Epidermal melanocyte (primary cell): ENCODE measurements around the gene SIRPB1.
"Not testable (repeated sequence)": the region's sequence is repeated elsewhere in the genome, so short reads cannot be mapped to it uniquely, and the experiment has no call there.

ENCODE experiments used
- DNase-seq: peaks from one replicate; pipeline ENCODE4 v3.0.0; 2011; ENCODE audit warnings: low spot score; ENCODE audit not compliant: insufficient read length

SIRPB1 gene

GRCh38 chr20:1619861-1620444 is at the start of gene SIRPB1:
SIRPB1 (minus strand) TSS chr20:1620009; CDS start chr20:1619944, 65 bp downstream.
- no peak for DNase-seq

DNA sequence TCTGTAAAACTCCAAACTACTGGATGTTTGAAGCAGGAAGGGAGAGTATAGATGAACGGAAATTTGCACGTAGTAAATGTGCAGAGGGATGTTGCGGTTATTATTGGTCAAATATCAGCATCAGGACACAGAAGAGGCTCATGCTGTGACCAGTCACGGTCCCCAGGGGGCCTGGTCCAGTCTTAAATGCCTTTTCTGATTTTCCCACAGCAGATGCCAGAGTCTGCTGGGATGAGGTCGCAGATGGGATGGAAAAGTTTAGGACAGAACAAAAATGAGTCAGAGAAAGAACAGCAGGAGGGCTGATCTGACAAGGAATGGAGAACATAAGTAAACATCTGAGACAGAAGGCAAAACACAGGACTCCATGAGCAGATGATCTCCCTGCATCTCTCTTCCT is 49.5 kb upstream of the SIRPB1 start:
- no peak for DNase-seq

- DNase-seq: no peak
Observed at GRCh38 chr20:1667502-1668085, 47.8 kb upstream of the SIRPB1 start.

DNA sequence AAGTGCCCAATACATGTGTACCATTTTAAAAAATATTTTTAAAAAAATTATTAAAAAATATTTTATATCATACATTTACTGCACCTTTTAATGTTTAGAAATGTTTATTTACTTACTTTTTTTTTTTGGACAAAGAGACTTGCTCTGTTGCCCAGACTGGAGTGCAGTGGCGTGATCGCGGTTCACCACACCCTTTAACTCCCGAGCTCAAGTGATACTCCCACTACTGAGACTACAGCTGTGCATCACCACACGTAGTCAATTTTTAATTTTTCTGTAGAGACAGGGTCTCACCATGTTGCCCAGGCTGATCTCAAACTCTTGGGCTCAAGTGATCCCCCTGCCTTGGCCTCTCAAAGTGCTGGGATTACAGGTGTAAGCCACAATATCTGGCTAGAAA is 47.0 kb upstream of the SIRPB1 start:
- no peak for DNase-seq

- no peak for DNase-seq
Observed at GRCh38 chr20:1665345-1665744, 45.5 kb upstream of the SIRPB1 start.

DNA sequence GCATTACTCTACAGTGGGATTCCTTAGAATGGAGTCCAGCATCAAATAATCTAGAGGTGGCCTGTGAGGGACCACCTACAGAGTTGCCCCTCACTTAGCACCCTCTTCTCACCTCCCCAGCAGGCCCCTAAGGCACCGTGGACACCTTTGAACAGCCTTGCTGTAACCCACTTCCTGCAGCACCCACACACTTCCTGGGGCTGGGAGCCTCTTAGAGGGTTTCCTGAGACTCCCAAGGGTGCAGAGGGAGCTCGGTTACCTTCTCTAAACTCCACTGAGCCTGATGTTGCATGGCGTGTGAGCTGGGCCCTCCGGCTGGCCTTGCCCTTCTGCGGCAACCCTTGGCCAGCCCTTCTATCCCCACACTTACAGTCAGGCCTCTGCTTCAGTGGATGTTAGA is 45.1 kb upstream of the SIRPB1 start:
- no peak for DNase-seq

DNA sequence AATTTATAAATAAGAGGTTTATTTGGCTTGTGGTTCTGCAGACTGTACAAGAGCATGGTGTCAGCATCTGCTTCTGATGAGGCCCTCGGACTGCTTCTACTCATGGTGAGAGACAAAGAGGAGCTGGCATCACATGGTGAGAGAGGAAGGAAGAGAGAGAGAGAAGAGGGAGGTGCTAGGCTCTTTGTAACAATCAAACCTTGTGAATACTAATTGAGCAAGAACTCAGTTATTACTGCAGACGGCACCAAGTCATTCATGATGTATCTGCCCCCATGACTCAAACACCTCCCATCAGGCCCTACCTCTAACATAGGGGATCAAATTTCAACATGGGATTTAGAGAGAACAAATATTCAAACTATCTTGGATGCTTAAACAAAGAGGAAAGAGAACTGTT is 44.1 kb upstream of the SIRPB1 start:
- no peak for DNase-seq

DNA sequence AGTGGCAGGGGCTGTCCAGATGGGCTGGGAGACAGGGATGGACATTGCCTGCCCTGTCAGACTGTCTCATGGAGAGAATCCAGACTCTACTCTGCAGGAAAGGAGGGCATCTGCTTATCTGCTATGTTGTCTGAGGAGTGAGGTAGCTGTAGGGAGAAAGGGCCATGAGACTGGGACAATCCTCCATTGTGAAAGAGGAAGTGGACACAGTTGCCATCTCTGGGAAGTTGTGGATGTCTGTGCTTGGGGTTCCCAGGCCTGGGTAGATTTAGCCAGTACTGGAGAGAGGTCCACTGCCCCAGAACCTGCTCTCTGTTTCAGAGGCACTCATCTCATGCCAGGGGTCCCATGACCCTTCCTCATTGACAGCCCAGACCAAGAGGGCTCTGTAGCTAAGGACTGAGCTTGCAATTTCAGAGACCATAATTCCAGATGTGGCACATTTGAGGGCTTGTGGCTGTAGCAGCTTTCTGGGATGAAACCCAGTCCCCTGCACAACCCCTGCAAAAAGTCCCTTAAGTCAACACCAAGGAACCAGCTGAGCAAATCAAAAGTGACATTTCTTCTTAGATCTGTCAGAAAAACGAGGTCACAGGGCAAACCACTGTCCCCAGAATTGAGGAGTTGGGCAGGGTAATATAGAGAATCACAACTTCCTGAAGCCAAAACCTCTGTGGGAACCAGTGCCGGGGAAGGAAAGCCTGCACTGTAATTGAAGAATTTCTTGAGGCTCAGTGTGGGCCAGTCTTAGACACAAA is 41.9 kb upstream of the SIRPB1 start:
- DNase-seq: no peak

- DNase-seq: no peak
Observed at GRCh38 chr20:1660246-1660645, 40.4 kb upstream of the SIRPB1 start.

DNA sequence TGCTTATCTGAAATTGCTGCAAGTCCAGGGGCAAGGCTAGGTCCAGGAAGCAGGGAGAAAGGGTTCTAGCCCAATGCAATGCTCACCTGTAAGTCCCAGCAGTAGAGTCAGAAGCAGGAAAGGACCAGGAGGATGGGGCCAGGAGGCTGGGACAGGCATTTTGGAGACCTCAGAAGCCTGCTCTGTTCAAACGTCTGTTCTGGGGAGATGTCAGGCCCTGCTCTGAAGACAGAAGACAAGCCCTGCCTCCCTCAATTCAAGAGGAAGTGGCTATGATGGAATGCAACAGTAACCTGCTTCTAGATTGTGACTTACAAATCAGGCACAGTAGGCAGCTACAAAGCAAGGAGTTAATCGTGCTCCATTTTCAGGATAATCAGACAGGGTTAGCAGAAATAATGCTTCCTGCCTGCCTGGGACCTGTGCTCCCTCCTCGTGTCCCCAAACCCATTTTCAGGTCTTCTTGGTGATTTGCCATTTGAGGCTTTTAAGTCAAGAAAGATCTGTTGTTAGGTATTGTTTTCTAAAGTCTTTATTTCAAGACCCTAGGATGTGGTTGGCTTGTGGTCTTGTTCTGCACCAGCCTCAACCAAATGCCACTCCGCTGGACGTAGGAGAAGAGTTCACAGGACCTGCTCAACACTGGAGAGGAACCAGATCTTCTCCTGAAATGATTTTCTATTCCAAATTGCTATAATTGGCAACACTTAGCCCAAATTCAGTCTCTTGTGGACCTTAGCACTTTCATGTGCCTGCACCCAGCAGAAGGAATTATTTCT is 37.9 kb upstream of the SIRPB1 start, which contains the start of gene SIRPG:
SIRPG (minus strand) TSS at position 224 of the 779 bp plus-strand sequence; CDS start at position 159, 65 bp downstream.
- no peak for DNase-seq

- DNase-seq: no peak
Observed at GRCh38 chr20:1656844-1657243, 37.0 kb upstream of the SIRPB1 start.

DNA sequence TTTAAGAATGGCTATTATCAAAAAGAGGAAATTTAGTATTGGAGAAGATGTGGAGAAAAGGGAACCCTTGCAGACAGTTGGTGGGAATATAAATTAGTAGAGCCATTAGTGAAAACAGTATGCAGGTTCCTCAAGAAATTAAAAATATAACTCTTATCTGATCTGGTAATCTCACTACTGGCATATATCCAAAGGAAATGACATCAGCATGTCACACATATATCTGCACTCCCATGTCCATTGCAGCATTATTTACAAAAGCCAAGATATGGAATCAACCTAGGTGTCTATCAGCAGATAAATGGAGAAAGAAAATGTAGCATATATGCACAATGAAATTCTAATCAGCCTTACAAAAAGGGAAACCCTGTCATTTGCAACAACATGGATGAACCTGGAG is 35.2 kb upstream of the SIRPB1 start:
- DNase-seq: no peak

- no peak for DNase-seq
Observed at GRCh38 chr20:1652960-1653359, 33.2 kb upstream of the SIRPB1 start.

DNA sequence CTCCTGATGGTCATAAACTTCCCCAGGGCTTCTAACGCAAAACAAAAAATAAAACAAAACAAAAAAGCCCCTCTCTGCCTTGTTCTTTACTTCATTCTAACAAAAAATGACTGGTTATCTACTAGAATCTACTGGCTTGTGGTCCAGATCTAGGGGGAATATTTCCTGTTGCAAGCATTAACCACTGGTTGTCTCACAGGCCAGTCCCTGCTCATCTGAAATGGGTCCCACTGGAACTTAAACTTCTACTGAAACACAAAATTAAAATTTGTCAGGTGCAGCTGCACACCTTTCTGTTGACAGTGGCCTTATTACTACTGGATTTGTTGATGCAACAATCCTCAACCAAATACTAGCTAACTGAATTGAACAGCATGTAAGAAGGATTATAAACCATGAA is 32.3 kb upstream of the SIRPB1 start:
- DNase-seq: no peak

- no peak for DNase-seq
Observed at GRCh38 chr20:1651268-1652058, 31.7 kb upstream of the SIRPB1 start.

GRCh38 chr20:1648101-1648500 is 28.3 kb upstream of the SIRPB1 start:
- no peak for DNase-seq

GRCh38 chr20:1646975-1647431 is 27.2 kb upstream of the SIRPB1 start:
- no peak for DNase-seq

- DNase-seq: no peak
Observed at GRCh38 chr20:1644101-1644962, 24.5 kb upstream of the SIRPB1 start.

DNA sequence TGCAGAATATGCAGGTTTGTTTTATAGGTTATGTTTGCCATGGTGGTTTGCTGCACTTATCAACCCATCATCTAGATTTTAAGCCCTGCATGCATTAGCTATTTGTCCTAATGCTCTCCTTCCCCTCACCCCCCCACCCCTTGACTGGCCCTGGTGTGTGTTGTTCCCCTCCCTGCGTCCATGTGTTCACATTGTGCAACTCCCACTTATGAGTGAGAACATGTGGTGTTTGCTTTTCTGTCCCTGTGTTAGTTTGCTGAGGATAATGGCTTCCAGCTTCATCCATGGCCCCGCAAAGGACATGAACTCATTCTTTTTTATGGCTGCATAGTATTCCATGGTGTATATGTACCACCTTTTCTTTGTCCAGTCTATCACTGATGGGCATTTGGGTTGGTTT is 18.8 kb upstream of the SIRPB1 start:
- DNase-seq: not testable (repeated sequence)

DNA sequence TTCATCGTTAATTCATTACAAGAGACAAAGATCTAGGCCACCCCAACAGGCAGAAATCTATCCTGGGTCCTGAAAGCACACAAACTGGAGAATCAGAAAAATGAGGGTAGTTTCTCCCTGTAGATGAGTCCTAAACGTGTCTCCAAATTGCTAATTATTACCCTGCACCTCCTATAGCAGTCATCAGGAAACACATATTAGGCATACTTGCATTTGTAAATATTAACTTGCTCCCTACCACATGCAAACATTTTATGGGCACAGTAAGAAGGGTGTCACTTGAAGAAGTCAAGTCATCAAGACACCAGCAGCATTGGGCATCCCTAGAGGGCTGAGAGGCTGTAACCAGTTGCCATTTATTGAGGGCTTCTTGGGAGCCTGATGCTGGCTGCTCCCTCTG is 17.9 kb upstream of the SIRPB1 start:
- no peak for DNase-seq
